Measurements from ENCODE around the gene KRTAP2-1.
"Not testable (repeated sequence)": the region's sequence is repeated elsewhere in the genome, so short reads cannot be mapped to it uniquely, and the experiment has no call there.

The KRTAP2-1 gene

DNA sequence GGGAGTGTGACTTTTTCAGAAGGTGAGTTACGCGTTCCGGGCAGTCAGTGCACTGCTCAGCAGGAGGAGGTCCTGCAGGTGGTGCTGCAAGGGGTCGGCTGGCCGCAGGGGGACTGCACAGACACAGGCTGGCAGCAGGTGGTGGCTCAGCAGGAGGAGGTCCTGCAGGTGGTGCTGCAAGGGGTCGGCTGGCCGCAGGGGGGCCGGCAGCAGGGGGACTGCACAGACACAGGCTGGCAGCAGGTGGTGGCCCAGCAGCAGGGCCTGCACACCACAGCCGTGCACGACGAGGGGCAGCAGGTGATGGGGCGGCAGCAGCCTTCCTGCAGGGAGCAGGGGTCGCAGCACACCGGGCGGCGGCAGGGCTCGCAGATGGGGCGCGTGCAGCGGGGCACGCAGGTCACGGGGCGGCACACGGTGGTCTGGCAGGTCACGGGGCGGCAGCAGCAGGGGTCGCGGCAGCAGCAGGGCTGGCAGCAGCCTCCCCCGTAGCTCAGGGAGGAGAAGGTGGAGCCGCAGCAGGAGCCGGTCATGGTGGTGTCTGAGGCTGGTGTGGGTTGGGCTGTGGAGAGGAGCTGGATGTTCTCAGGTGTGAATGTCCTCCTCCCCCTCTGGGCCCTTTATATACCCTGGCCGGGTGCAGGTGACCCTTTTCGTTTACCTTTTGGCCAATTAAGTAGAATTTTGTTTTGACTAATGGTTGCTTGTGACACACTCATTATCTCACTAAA is at the start of gene KRTAP2-1:
TSS of gene KRTAP2-1 (minus strand) at position 582 of the 731 bp plus-strand sequence. CDS start at position 533, 49 bp downstream.
- not testable (repeated sequence) for DNase-seq (ENCODE audit: low read depth in 2 of 3, low spot score in 1 of 3)

DNA sequence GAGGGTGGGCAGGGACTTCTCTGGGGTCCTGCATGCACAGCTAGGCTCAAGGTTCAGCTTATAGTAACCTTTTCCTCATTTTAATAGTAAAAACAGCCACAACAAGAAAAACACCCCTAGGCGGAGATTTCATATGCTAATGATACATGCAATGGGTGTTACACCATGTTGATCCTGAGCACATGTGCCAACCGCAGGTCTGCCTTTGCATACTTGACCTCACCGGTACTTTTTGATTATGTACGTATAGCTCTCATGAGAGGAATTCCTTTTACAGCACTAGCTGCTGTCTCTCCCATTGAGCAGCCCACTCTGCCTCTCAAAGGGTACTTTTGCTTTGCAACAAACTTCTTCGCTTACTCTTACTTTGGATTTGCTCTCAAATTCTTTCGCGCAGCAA is 48.9 kb upstream of the KRTAP2-1 start:
- DNase-seq (ENCODE audit: low read depth in 2 of 3, low spot score in 1 of 3) = no peak

DNA sequence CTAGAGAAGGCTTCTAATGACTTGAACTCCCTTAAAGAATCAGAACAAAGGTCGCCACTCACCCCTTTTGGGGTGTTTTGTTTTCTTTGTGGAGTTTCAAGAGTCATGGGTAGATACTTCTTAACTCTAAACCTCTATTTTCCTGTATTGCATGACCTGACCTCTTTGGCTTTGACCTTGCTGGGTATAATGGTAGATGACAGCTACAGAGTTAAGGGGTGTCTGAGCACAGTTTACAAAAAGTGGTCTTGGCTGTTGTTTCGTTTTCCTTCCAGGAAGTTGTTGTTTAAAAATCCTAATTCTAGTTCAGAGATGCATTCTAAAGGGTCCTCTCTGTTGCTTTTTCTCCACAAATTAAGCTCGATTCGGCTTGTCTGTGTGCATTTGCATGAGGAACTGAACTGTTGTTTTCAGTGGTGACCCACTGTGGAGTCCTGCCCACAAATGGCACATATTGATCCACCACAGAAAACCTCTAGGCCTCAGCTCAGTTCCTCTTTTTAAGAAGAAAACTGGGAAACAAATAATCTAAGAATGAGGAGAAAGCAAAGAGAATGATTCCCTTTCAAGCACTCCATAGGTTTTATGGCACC is 41.7 kb upstream of the KRTAP2-1 start:
- DNase-seq (ENCODE audit: low read depth in 2 of 3, low spot score in 1 of 3) = not testable (repeated sequence)

DNA sequence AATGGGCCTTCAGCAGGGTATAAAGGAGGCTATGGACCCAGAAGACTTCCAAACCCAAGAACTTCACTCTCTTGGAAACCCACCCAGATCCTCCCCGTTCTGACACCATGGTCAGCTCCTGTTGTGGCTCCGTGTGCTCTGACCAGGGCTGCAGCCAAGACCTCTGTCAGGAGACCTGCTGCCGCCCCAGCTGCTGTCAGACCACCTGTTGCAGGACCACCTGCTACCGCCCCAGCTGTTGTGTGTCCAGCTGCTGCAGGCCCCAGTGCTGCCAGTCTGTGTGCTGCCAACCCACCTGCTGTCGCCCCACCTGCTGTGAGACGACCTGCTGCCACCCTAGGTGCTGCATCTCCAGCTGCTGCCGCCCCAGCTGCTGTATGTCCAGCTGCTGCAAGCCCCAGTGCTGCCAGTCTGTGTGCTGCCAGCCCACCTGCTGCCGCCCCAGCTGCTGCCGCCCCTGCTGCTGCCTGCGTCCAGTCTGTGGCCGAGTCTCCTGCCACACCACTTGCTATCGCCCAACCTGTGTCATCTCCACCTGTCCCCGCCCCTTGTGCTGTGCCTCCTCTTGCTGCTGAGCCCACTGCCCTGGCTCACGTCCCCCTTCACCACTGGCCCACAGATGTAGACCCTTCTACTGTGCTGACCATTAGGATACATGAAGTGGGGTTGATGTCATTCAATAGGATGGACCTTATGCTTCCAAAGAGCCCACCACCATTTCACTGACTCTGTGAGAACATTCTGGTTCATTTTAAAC is 37.2 kb upstream of the KRTAP2-1 start, which contains the start of gene KRTAP4-7:
TSS of gene KRTAP4-7 (plus strand) at position 51 of the 757 bp plus-strand sequence. CDS start at position 108, 57 bp downstream.
- DNase-seq (ENCODE audit: low read depth in 2 of 3, low spot score in 1 of 3) = not testable (repeated sequence)

GRCh38 chr17:41083427-41083826 is 36.3 kb upstream of the KRTAP2-1 start:
- not testable (repeated sequence) for DNase-seq (ENCODE audit: low read depth in 2 of 3, low spot score in 1 of 3)

- DNase-seq (ENCODE audit: low read depth in 2 of 3, low spot score in 1 of 3) = no peak
Measured at GRCh38 chr17:41082626-41083025, 35.5 kb upstream of the KRTAP2-1 start.

DNA sequence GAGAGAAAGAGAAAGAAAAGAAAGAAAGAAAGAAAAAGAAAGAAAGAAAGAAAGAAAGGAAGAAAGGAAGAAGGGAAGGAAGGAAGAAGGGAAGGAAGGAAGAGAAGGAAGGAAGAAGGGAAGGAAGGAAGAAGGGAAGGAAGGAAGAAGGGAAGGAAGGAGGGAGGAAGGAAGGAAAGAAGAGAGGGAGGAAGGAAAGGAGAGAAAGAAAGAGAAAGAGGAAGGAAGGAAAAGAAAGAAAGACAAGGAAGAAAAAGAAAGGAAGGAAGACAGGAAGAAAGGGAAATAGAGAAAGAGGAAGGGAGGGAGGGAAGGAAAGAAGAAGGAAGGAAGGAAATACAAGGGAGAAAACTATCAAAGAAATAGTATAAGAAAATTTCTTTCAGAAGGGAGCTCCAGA is 29.7 kb upstream of the KRTAP2-1 start:
- DNase-seq (ENCODE audit: low read depth in 2 of 3, low spot score in 1 of 3) = no peak

DNA sequence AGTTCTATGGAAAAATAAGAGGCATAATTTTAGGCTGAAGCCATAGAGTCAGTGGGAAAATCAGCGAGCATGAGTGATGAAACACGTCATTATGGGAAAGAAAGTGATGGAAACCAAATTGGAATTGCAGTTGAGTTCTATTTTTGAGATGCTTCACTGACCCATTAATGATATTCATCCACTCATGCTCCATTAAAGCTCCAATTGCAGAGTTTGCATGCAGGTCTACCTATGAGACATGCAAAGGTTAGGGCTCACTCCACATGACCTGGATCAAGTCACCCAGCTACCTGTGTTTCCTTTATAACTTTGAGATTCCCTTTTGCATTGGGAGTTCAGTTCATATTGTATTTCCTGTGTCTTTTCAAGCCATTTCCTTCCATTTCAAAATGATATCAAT is 26.6 kb upstream of the KRTAP2-1 start:
- no peak for DNase-seq (ENCODE audit: low read depth in 2 of 3, low spot score in 1 of 3)

GRCh38 chr17:41071606-41072360 is 24.7 kb upstream of the KRTAP2-1 start:
- no peak for DNase-seq (ENCODE audit: low read depth in 2 of 3, low spot score in 1 of 3)

DNA sequence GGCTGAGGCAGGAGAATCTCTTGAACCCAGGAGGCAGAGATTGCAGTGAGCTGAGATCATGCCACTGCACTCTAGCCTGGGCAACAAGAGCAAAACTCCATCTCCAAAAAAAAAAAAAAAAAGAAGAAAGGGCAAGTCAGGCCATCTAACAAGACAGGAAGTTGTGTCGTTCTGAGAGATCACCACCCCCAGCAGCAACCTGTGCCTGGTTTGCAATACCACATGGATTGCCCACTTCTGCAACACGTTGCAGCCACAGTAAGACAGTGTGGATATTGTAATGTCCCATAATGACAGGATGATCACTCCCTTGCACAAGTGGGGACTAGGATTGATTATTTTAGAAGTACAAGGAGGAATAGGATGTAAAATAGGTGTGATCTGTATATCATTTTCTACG is 21.9 kb upstream of the KRTAP2-1 start:
- DNase-seq (ENCODE audit: low read depth in 2 of 3, low spot score in 1 of 3) = no peak

DNA sequence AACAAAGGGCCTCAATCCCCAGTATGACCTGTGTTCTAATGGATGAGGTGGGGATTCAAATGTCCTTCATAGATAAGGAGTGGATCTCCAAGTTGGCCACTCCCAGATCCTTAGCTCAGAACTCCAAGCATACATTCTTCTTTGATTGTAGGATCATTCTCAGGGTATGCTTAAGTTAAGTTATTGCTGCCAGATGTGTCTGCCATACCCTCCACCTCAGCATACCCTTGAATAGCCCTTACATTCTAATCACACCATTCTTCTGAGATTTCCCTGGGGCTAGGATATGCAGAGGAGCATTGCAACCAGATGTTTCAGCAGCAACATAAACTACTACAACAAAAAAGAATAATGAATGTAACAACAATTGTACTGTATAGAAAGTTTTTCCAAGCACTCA is 20.2 kb upstream of the KRTAP2-1 start:
- no peak for DNase-seq (ENCODE audit: low read depth in 2 of 3, low spot score in 1 of 3)

DNA sequence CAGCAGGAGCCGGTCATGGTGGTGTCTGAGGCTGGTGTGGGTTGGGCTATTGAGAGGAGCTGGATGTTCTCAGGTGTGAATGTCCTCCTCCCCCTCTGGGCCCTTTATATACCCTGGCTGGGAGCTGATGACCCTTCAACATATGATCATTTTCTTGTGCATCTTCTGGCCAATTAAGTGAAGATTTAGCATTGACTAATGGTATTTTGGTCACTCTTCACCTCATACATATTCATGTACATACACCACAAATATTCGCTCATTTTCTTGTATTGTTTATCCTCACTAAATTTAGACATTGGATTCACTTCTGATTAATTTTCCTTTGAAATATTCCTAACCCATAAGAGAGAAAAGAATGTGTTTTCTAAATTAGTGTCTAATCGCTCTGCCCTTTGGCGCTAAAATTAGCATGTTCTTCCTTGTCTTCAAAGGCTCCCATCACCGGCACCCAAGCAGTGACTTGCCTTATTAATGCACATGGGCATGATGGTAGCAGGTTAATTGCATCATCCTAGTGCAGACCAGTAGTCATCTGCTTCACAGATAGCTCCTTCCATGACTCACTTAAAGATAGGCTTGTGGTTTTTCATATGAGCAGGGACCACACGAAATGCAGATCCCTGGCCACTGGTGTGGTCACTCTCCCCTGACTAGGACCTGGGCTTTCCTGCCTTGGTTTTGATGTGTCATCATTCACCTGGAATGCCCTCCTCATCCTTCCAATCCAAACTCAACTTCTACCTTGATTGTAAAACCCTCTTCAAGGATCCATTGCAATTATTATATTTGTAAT is 18.9 kb upstream of the KRTAP2-1 start, which contains the start of gene KRTAP2-4:
TSS of gene KRTAP2-4 (minus strand) at position 51 of the 796 bp plus-strand sequence. CDS start at position 17, 34 bp downstream.
- no peak for DNase-seq (ENCODE audit: low read depth in 2 of 3, low spot score in 1 of 3)

- DNase-seq (ENCODE audit: low read depth in 2 of 3, low spot score in 1 of 3) = not testable (repeated sequence)
Measured at GRCh38 chr17:41065016-41065689, 18.0 kb upstream of the KRTAP2-1 start.

GRCh38 chr17:41064301-41064700 is 17.2 kb upstream of the KRTAP2-1 start:
- no peak for DNase-seq (ENCODE audit: low read depth in 2 of 3, low spot score in 1 of 3)

- no peak for DNase-seq (ENCODE audit: low read depth in 2 of 3, low spot score in 1 of 3)
Measured at GRCh38 chr17:41063449-41063848, 16.3 kb upstream of the KRTAP2-1 start.

- DNase-seq (ENCODE audit: low read depth in 2 of 3, low spot score in 1 of 3) = no peak
Measured at GRCh38 chr17:41061964-41062363, 14.8 kb upstream of the KRTAP2-1 start.

DNA sequence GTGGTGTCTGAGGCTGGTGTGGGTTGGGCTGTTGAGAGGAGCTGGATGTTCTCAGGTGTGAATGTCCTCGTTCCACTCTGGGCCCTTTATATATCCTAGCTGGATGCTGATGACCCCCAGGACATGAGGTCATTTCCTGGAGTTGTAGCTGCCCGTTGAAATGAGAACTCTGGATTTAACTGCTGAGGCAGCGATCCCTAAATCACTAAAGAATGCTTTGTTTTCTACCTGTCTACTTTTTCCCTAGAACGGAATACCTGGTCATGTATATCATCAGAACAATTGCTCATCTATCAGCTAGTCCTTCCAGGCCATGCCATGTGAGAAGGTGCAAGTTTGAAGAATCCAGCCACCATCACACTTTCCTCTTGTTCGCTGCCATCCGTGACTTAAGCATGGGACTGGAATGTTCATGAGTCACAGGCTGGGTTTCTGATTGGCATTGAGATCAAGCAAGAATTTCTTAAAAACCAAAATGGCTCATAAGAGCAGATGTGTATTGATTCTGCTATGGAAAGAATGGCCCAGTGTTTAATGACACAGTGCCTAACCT is 13.0 kb upstream of the KRTAP2-1 start, which contains the start of gene KRTAP2-3:
TSS of gene KRTAP2-3 (minus strand) at position 63 of the 553 bp plus-strand sequence. CDS start 64 bp downstream, outside the sequence.
- DNase-seq (ENCODE audit: low read depth in 2 of 3, low spot score in 1 of 3) = no peak

DNA sequence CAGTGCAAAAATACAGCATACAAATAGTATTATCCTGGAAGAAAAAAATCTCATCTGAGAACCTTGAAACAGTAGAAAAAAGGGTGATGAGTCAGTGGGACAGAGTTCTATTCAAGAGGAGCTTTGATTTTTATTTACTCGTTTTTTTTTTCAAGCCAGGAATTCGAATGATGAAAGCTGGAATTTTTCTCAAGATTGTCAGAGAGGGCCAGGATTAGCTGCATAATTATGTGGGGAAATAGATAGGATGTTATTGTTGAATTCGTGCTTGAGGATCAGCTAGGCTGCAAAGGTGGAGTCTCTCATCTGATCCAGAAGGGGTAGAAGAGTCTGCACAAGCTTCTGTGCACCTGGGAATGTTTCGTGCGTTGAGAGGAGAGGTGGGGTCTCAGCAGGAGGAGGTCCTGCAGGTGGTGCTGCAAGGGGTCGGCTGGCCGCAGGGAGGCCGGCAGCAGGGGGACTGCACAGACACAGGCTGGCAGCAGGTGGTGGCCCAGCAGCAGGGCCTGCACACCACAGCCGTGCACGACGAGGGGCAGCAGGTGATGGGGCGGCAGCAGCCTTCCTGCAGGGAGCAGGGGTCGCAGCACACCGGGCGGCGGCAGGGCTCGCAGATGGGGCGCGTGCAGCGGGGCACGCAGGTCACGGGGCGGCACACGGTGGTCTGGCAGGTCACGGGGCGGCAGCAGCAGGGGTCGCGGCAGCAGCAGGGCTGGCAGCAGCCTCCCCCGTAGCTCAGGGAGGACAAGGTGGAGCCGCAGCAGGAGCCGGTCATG is 12.3 kb upstream of the KRTAP2-1 start:
- DNase-seq (ENCODE audit: low read depth in 2 of 3, low spot score in 1 of 3) = not testable (repeated sequence)
